ENCODE data around the gene RANBP10. TPM values are rescaled to one million over a fixed set of nuclear protein-coding genes. Genes with fewer than 3 reads are reported as not detected.
A peak's percentile ranks its signal among the peaks of the same experiment; 100 is the strongest.

Gene RANBP10
- total and polyA plus RNA-seq, 4 donors, result 9.8 to 15.5 (median 13.8) TPM

- Histone ChIP-seq H3K9ac (ENCODE audit: low read depth in 1 of 2, low read length in 2 of 2) (peak overlapping the region; percentile 80 to 81), H3K27ac (ENCODE audit: low read depth in 1 of 2, low read length in 2 of 2) (peak overlapping the region; percentile 89 to 97), H3K36me3 (ENCODE audit: control insufficient read depth in 4 of 4, insufficient read depth in 3 of 4, low read depth in 1 of 4, low read length in 3 of 4) (no peaks in the 10 kb centered on the region), H3K9me3 (ENCODE audit: control insufficient read depth in 4 of 4, low read length in 3 of 4) (no peaks in the 10 kb centered on the region), H3K4me1 (ENCODE audit: control insufficient read depth in 4 of 4, insufficient read depth in 4 of 4, low read length in 3 of 4) (peaks cover 14 to 54% (median 42%) of the 10 kb centered on the region in 4 donors), H3K27me3 (ENCODE audit: control insufficient read depth in 4 of 4, insufficient read depth in 4 of 4, low read length in 3 of 4) (no peaks in the 10 kb centered on the region), H3K4me3 (ENCODE audit: low read depth in 1 of 3, low read length in 3 of 3) (peak overlapping the region; percentile 60 to 84 (median 80))
- DNase-seq (ENCODE audit: low spot score), result no peak
- no peak for TF ChIP-seq CTCF (IDR thresholded peaks at IDR 0.05; ENCODE audit: low read depth, low read length, missing input control)
- no peak for TF ChIP-seq YY1 (IDR thresholded peaks at IDR 0.05)
- TF ChIP-seq RAD21 (IDR thresholded peaks at IDR 0.05), result no peak
- no peak for TF ChIP-seq REST (IDR thresholded peaks at IDR 0.05)
- TF ChIP-seq GABPA (IDR thresholded peaks at IDR 0.05 in 1 of 2, conservative IDR thresholded peaks at IDR 0.05 in 1 of 2), result no peak
- no peak for TF ChIP-seq NR2F2 (IDR thresholded peaks at IDR 0.05)
- no peak for TF ChIP-seq TAF1 (conservative IDR thresholded peaks at IDR 0.05)
- TF ChIP-seq ZBTB33 (IDR thresholded peaks at IDR 0.05), result no peak
- TF ChIP-seq JUND (IDR thresholded peaks at IDR 0.05), result no peak
- 12% methylated on average over 2 of the region's 2 CpGs for WGBS
These were observed 39.6 kb upstream of the RANBP10 start for GRCh38 chr16:67846063-67846319.

- Histone ChIP-seq H3K4me3 (ENCODE audit: low read depth in 1 of 3, low read length in 3 of 3) (peak overlapping the region; percentile 60 to 84 (median 80)), H3K27me3 (ENCODE audit: control insufficient read depth in 4 of 4, insufficient read depth in 4 of 4, low read length in 3 of 4) (no peaks in the 10 kb centered on the region), H3K9me3 (ENCODE audit: control insufficient read depth in 4 of 4, low read length in 3 of 4) (no peaks in the 10 kb centered on the region), H3K27ac (ENCODE audit: low read depth in 1 of 2, low read length in 2 of 2) (peak overlapping the region; percentile 89 to 97), H3K9ac (ENCODE audit: low read depth in 1 of 2, low read length in 2 of 2) (peak overlapping the region; percentile 80 to 81), H3K4me1 (ENCODE audit: control insufficient read depth in 4 of 4, insufficient read depth in 4 of 4, low read length in 3 of 4) (peaks cover 14 to 54% (median 42%) of the 10 kb centered on the region in 4 donors), H3K36me3 (ENCODE audit: control insufficient read depth in 4 of 4, insufficient read depth in 3 of 4, low read depth in 1 of 4, low read length in 3 of 4) (no peaks in the 10 kb centered on the region)
- 82% methylated on average over 5 of the region's 5 CpGs for WGBS
- no peak for DNase-seq (ENCODE audit: low spot score)
- TF ChIP-seq ZBTB33 (IDR thresholded peaks at IDR 0.05) (no peak), RXRA (IDR thresholded peaks at IDR 0.05) (no peak), HNF4A (conservative IDR thresholded peaks at IDR 0.05) (no peak), FOXA1 (IDR thresholded peaks at IDR 0.05) (no peak), REST (IDR thresholded peaks at IDR 0.05) (no peak), EGR1 (IDR thresholded peaks at IDR 0.05; ENCODE audit: low read depth in 2 of 2) (no peak), ATF3 (IDR thresholded peaks at IDR 0.05) (no peak), FOXA2 (IDR thresholded peaks at IDR 0.05) (no peak), YY1 (IDR thresholded peaks at IDR 0.05) (no peak), MAX (IDR thresholded peaks at IDR 0.05) (no peak), SP1 (IDR thresholded peaks at IDR 0.05) (no peak), TAF1 (conservative IDR thresholded peaks at IDR 0.05) (no peak), RAD21 (IDR thresholded peaks at IDR 0.05) (no peak), GABPA (IDR thresholded peaks at IDR 0.05 in 1 of 2, conservative IDR thresholded peaks at IDR 0.05 in 1 of 2) (no peak)
These were observed 39.1 kb upstream of the RANBP10 start for GRCh38 chr16:67845291-67846062.

All from liver (tissue), 9 donors.